ENCODE measurements around the gene HELZ.
"Not testable (repeated sequence)": the region's sequence is repeated elsewhere in the genome, so short reads cannot be mapped to it uniquely, and the experiment has no call there.

The HELZ gene

DNA sequence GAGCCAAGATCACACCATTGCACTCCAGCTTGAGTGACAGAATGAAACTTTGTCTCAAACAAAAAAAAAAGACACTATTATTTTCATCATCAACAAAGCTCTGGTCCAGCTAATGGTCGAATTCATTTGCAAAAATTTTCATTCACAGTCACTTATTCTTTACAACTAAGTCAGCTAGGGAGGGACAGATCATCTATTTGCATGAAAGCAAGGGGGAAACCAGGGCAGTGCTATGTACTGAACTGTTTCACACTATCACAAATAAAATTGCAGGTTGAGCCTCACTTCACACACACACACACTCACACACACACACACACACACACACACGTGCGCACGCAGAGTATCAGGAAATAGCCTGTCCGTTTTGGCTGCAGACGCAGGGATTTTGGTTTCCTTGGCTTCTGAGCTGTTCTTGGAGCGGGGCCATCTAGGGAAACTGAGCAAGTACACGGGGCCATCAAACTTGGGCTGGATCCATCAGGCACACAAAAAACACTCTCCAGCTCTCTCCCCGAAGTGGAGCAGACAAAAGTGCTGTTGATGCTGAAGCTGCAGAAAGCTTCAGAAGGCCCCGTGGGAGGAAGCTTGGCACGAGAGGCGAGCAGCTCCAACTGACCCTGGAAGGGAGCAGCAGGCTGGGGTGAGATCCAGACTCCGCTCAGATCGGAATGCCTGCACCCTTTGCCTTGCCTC is 44.3 kb upstream of the HELZ start:
- H3K4ac ChIP-seq (ENCODE audit: low read depth, low read length), result no peak overlapping the region
- no peak for DNase-seq
- no peak overlapping the region for H3K18ac ChIP-seq (ENCODE audit: low read length)

GRCh38 chr17:67286826-67287225 is 41.8 kb upstream of the HELZ start:
- H2AK5ac ChIP-seq (ENCODE audit: low read length); H3K79me1 ChIP-seq (ENCODE audit: low read length); H3K79me2 ChIP-seq (ENCODE audit: control insufficient read depth, insufficient read depth, low read length, poor library complexity); H3K4me2 ChIP-seq (ENCODE audit: low read length); H3K9ac ChIP-seq (ENCODE audit: low read length); H2BK120ac ChIP-seq (ENCODE audit: insufficient read depth, low read length, poor library complexity); H3K14ac ChIP-seq (ENCODE audit: low read length); H3K18ac ChIP-seq (ENCODE audit: low read length); H3K27ac ChIP-seq (ENCODE audit: low read depth, low read length); H2BK12ac ChIP-seq (ENCODE audit: low read length); H2BK5ac ChIP-seq (ENCODE audit: low read depth, low read length, poor library complexity); H3K23ac ChIP-seq (ENCODE audit: low read length); H4K91ac ChIP-seq (ENCODE audit: low read depth, low read length); H3K4ac ChIP-seq (ENCODE audit: low read depth, low read length); H3K9me3 ChIP-seq (ENCODE audit: insufficient read depth, low read depth, low read length); H3K27me3 ChIP-seq (ENCODE audit: insufficient read depth, low read length); H2AFZ ChIP-seq (ENCODE audit: insufficient read depth, low read length, poor library complexity); H3K4me1 ChIP-seq (ENCODE audit: control insufficient read depth in 1 of 2, insufficient read depth in 2 of 2, low read length in 2 of 2); H4K8ac ChIP-seq (ENCODE audit: low read depth, low read length); H3K4me3 ChIP-seq (ENCODE audit: low read depth, low read length); H3K36me3 ChIP-seq (ENCODE audit: control insufficient read depth in 1 of 2, insufficient read depth in 2 of 2, low read length in 2 of 2); H4K12ac ChIP-seq (ENCODE audit: low read depth, low read length): not testable (repeated sequence)
- WGBS (ENCODE audit: extremely low coverage, insufficient coverage, insufficient read length), result no CpG with 5 or more reads among the region's 3 CpGs
- DNase-seq, result peak; percentile 55 to 60

More for the DNA sequence above, 44.3 kb upstream of the HELZ start:
- H2BK5ac ChIP-seq (ENCODE audit: low read depth, low read length, poor library complexity), result no peak overlapping the region
- no peaks in the 10 kb centered on the region for H3K9me3 ChIP-seq (ENCODE audit: insufficient read depth, low read depth, low read length)
- no peak overlapping the region for H4K12ac ChIP-seq (ENCODE audit: low read depth, low read length)
- no peak overlapping the region for H2AK5ac ChIP-seq (ENCODE audit: low read length)
- H3K4me3 ChIP-seq (ENCODE audit: low read depth, low read length), result no peak overlapping the region
- no peak overlapping the region for H4K8ac ChIP-seq (ENCODE audit: low read depth, low read length)
- no peaks in the 10 kb centered on the region for H3K27me3 ChIP-seq (ENCODE audit: insufficient read depth, low read length)
- no peak overlapping the region for H3K27ac ChIP-seq (ENCODE audit: low read depth, low read length)
- no peak overlapping the region for H2BK12ac ChIP-seq (ENCODE audit: low read length)
- no peak overlapping the region for H3K14ac ChIP-seq (ENCODE audit: low read length)
- no peaks in the 10 kb centered on the region for H3K79me2 ChIP-seq (ENCODE audit: control insufficient read depth, insufficient read depth, low read length, poor library complexity)
- WGBS (ENCODE audit: extremely low coverage, insufficient coverage, insufficient read length), result no CpG with 5 or more reads among the region's 14 CpGs
- H4K91ac ChIP-seq (ENCODE audit: low read depth, low read length), result no peak overlapping the region
- H3K23ac ChIP-seq (ENCODE audit: low read length), result no peak overlapping the region
- no peak overlapping the region for H3K4me2 ChIP-seq (ENCODE audit: low read length)
- no peaks in the 10 kb centered on the region for H3K4me1 ChIP-seq (ENCODE audit: control insufficient read depth in 1 of 2, insufficient read depth in 2 of 2, low read length in 2 of 2)
- no peaks in the 10 kb centered on the region for H3K36me3 ChIP-seq (ENCODE audit: control insufficient read depth in 1 of 2, insufficient read depth in 2 of 2, low read length in 2 of 2)
- no peaks in the 10 kb centered on the region for H3K79me1 ChIP-seq (ENCODE audit: low read length)
- no peak overlapping the region for H2BK120ac ChIP-seq (ENCODE audit: insufficient read depth, low read length, poor library complexity)
- H3K9ac ChIP-seq (ENCODE audit: low read length), result no peak overlapping the region
- H2AFZ ChIP-seq (ENCODE audit: insufficient read depth, low read length, poor library complexity), result peak overlapping the region; percentile 45

GRCh38 chr17:67285360-67285759 is 40.4 kb upstream of the HELZ start:
- Histone ChIP-seq H3K4me1 (ENCODE audit: control insufficient read depth in 1 of 2, insufficient read depth in 2 of 2, low read length in 2 of 2) (no peaks in the 10 kb centered on the region), H3K4me2 (ENCODE audit: low read length) (no peak overlapping the region), H4K91ac (ENCODE audit: low read depth, low read length) (no peak overlapping the region), H4K12ac (ENCODE audit: low read depth, low read length) (no peak overlapping the region), H3K79me1 (ENCODE audit: low read length) (no peaks in the 10 kb centered on the region), H3K23ac (ENCODE audit: low read length) (no peak overlapping the region), H2BK12ac (ENCODE audit: low read length) (no peak overlapping the region), H2BK5ac (ENCODE audit: low read depth, low read length, poor library complexity) (no peak overlapping the region), H3K14ac (ENCODE audit: low read length) (no peak overlapping the region), H2AK5ac (ENCODE audit: low read length) (no peak overlapping the region), H3K9me3 (ENCODE audit: insufficient read depth, low read depth, low read length) (no peaks in the 10 kb centered on the region), H3K9ac (ENCODE audit: low read length) (no peak overlapping the region), H2AFZ (ENCODE audit: insufficient read depth, low read length, poor library complexity) (no peak overlapping the region), H3K18ac (ENCODE audit: low read length) (no peak overlapping the region), H3K79me2 (ENCODE audit: control insufficient read depth, insufficient read depth, low read length, poor library complexity) (no peaks in the 10 kb centered on the region), H2BK120ac (ENCODE audit: insufficient read depth, low read length, poor library complexity) (no peak overlapping the region), H3K27ac (ENCODE audit: low read depth, low read length) (no peak overlapping the region), H3K27me3 (ENCODE audit: insufficient read depth, low read length) (no peaks in the 10 kb centered on the region), H3K36me3 (ENCODE audit: control insufficient read depth in 1 of 2, insufficient read depth in 2 of 2, low read length in 2 of 2) (no peaks in the 10 kb centered on the region), H3K4ac (ENCODE audit: low read depth, low read length) (no peak overlapping the region), H3K4me3 (ENCODE audit: low read depth, low read length) (no peak overlapping the region), H4K8ac (ENCODE audit: low read depth, low read length) (no peak overlapping the region)
- no CpG with 5 or more reads among the region's 1 CpG for WGBS (ENCODE audit: extremely low coverage, insufficient coverage, insufficient read length)
- DNase-seq, result peak; percentile 44 to 85

GRCh38 chr17:67283731-67284516 is 38.9 kb upstream of the HELZ start:
- no peaks in the 10 kb centered on the region for H3K79me1 ChIP-seq (ENCODE audit: low read length)
- H2BK12ac ChIP-seq (ENCODE audit: low read length), result no peak overlapping the region
- H2AK5ac ChIP-seq (ENCODE audit: low read length), result no peak overlapping the region
- no peak overlapping the region for H3K4me2 ChIP-seq (ENCODE audit: low read length)
- no peak overlapping the region for H3K27ac ChIP-seq (ENCODE audit: low read depth, low read length)
- H4K8ac ChIP-seq (ENCODE audit: low read depth, low read length), result no peak overlapping the region
- no peaks in the 10 kb centered on the region for H3K79me2 ChIP-seq (ENCODE audit: control insufficient read depth, insufficient read depth, low read length, poor library complexity)
- no peak overlapping the region for H2BK5ac ChIP-seq (ENCODE audit: low read depth, low read length, poor library complexity)
- no peak overlapping the region for H3K4ac ChIP-seq (ENCODE audit: low read depth, low read length)
- no peak overlapping the region for H2AFZ ChIP-seq (ENCODE audit: insufficient read depth, low read length, poor library complexity)
- H3K23ac ChIP-seq (ENCODE audit: low read length), result no peak overlapping the region
- no peak overlapping the region for H4K12ac ChIP-seq (ENCODE audit: low read depth, low read length)
- H3K18ac ChIP-seq (ENCODE audit: low read length), result no peak overlapping the region
- no peak overlapping the region for H4K91ac ChIP-seq (ENCODE audit: low read depth, low read length)
- no peaks in the 10 kb centered on the region for H3K9me3 ChIP-seq (ENCODE audit: insufficient read depth, low read depth, low read length)
- no CpG with 5 or more reads among the region's 5 CpGs for WGBS (ENCODE audit: extremely low coverage, insufficient coverage, insufficient read length)
- no peak overlapping the region for H3K14ac ChIP-seq (ENCODE audit: low read length)
- no peaks in the 10 kb centered on the region for H3K27me3 ChIP-seq (ENCODE audit: insufficient read depth, low read length)
- no peak overlapping the region for H2BK120ac ChIP-seq (ENCODE audit: insufficient read depth, low read length, poor library complexity)
- H3K4me1 ChIP-seq (ENCODE audit: control insufficient read depth in 1 of 2, insufficient read depth in 2 of 2, low read length in 2 of 2), result no peaks in the 10 kb centered on the region
- no peak overlapping the region for H3K4me3 ChIP-seq (ENCODE audit: low read depth, low read length)
- no peaks in the 10 kb centered on the region for H3K36me3 ChIP-seq (ENCODE audit: control insufficient read depth in 1 of 2, insufficient read depth in 2 of 2, low read length in 2 of 2)
- no peak overlapping the region for H3K9ac ChIP-seq (ENCODE audit: low read length)
- DNase-seq, result no peak
